ENCODE results near the gene KRT76.

The KRT76 gene

GRCh38 chr12:52776913-52777395 is at the start of gene KRT76:
Gene KRT76, minus strand, starts transcription at chr12:52777345. Its CDS starts 54 bp downstream, at chr12:52777291.
- no peak for DNase-seq (ENCODE audit: low read depth, low spot score)
- no peak within 1 kb of the TSS for H3K27ac ChIP-seq

- no peak for DNase-seq (ENCODE audit: low read depth, low spot score)
- no peak overlapping the region for H3K27ac ChIP-seq
These were observed 48.8 kb upstream of the KRT76 start for GRCh38 chr12:52825961-52826360.

GRCh38 chr12:52824741-52825410 is 47.7 kb upstream of the KRT76 start:
- no peak for DNase-seq (ENCODE audit: low read depth, low spot score)
- H3K27ac ChIP-seq = no peak overlapping the region

- H3K27ac ChIP-seq = no peak overlapping the region
- DNase-seq (ENCODE audit: low read depth, low spot score) = no peak
These were observed 46.8 kb upstream of the KRT76 start for GRCh38 chr12:52823761-52824450.

- no peak overlapping the region for H3K27ac ChIP-seq
- no peak for DNase-seq (ENCODE audit: low read depth, low spot score)
These were observed 45.8 kb upstream of the KRT76 start for GRCh38 chr12:52822771-52823510.

- DNase-seq (ENCODE audit: low read depth, low spot score) = no peak
- H3K27ac ChIP-seq = no peak overlapping the region
These were observed 44.9 kb upstream of the KRT76 start for GRCh38 chr12:52821826-52822660.

GRCh38 chr12:52821071-52821730 is 44.1 kb upstream of the KRT76 start:
- no peak overlapping the region for H3K27ac ChIP-seq
- no peak for DNase-seq (ENCODE audit: low read depth, low spot score)

- H3K27ac ChIP-seq = no peak overlapping the region
- DNase-seq (ENCODE audit: low read depth, low spot score) = no peak
These were observed 43.4 kb upstream of the KRT76 start for GRCh38 chr12:52820521-52820920.

GRCh38 chr12:52819731-52820510 is 42.8 kb upstream of the KRT76 start:
- DNase-seq (ENCODE audit: low read depth, low spot score) = no peak
- H3K27ac ChIP-seq = no peak overlapping the region

GRCh38 chr12:52818887-52819420 is 41.8 kb upstream of the KRT76 start:
- H3K27ac ChIP-seq = no peak overlapping the region
- no peak for DNase-seq (ENCODE audit: low read depth, low spot score)

GRCh38 chr12:52818388-52818787 is 41.2 kb upstream of the KRT76 start:
- no peak for DNase-seq (ENCODE audit: low read depth, low spot score)
- no peak overlapping the region for H3K27ac ChIP-seq

GRCh38 chr12:52817699-52818238 is 40.6 kb upstream of the KRT76 start:
- H3K27ac ChIP-seq = no peak overlapping the region
- no peak for DNase-seq (ENCODE audit: low read depth, low spot score)

GRCh38 chr12:52817003-52817698 is 40.0 kb upstream of the KRT76 start:
- H3K27ac ChIP-seq = no peak overlapping the region
- no peak for DNase-seq (ENCODE audit: low read depth, low spot score)

- no peak for DNase-seq (ENCODE audit: low read depth, low spot score)
- no peak overlapping the region for H3K27ac ChIP-seq
These were observed 38.8 kb upstream of the KRT76 start for GRCh38 chr12:52815676-52816588.

- DNase-seq (ENCODE audit: low read depth, low spot score) = no peak
- H3K27ac ChIP-seq = no peak overlapping the region
These were observed 38.0 kb upstream of the KRT76 start for GRCh38 chr12:52815161-52815560.

GRCh38 chr12:52814710-52815155 is 37.6 kb upstream of the KRT76 start:
- H3K27ac ChIP-seq = no peak overlapping the region
- no peak for DNase-seq (ENCODE audit: low read depth, low spot score)

Measured in epithelial cell of prostate (primary cell).